ENCODE results near the gene FAF2.

The FAF2 gene

GRCh38 chr5:176473335-176474006 is 25.3 kb downstream of the FAF2 start:
- Histone ChIP-seq H3K27ac (ENCODE audit: low read length) (no peak overlapping the region), H4K20me1 (ENCODE audit: insufficient read depth, low read length) (peaks cover 10% of the 10 kb centered on the region; the same call in 1 of the 2 replicates), H3K9me3 (ENCODE audit: insufficient read depth, low read length, severe bottlenecking) (no peaks in the 10 kb centered on the region), H3K27me3 (ENCODE audit: insufficient read depth, low read length, poor library complexity) (no peaks in the 10 kb centered on the region), H3K4me2 (ENCODE audit: insufficient read depth, low read length) (no peak overlapping the region), H3K36me3 (ENCODE audit: insufficient read depth, low read length) (peaks cover 41% of the 10 kb centered on the region; the same call in 1 of the 2 replicates), H3K4me3 (ENCODE audit: low read depth in 1 of 2, low read length in 2 of 2) (no peak overlapping the region), H3K4me1 (ENCODE audit: insufficient read depth, low read length) (no peaks in the 10 kb centered on the region), H2AFZ (ENCODE audit: low read depth, low read length) (no peak overlapping the region), H3K79me2 (ENCODE audit: insufficient read depth, low read length) (peaks cover 79% of the 10 kb centered on the region), H3K9ac (ENCODE audit: low read depth, low read length) (no peak overlapping the region)
- no peak for TF ChIP-seq EZH2 (IDR thresholded peaks at IDR 0.05; ENCODE audit: borderline replicate concordance, low read depth, low read length, severe bottlenecking)
- TF ChIP-seq CTCF (IDR thresholded peaks at IDR 0.05; ENCODE audit: borderline replicate concordance, extremely low read depth, low read length, poor library complexity, severe bottlenecking) = no peak
- no peak for ATAC-seq (ENCODE audit: insufficient read depth, low read depth)
- DNase-seq = no peak

GRCh38 chr5:176474476-176474875 is 26.3 kb downstream of the FAF2 start:
- H3K4me1 ChIP-seq (ENCODE audit: insufficient read depth, low read length) = no peaks in the 10 kb centered on the region
- H3K4me2 ChIP-seq (ENCODE audit: insufficient read depth, low read length) = no peak overlapping the region
- H3K79me2 ChIP-seq (ENCODE audit: insufficient read depth, low read length) = peaks cover 79% of the 10 kb centered on the region
- H3K4me3 ChIP-seq (ENCODE audit: low read depth in 1 of 2, low read length in 2 of 2) = no peak overlapping the region
- peaks cover 10% of the 10 kb centered on the region; the same call in 1 of the 2 replicates for H4K20me1 ChIP-seq (ENCODE audit: insufficient read depth, low read length)
- DNase-seq = no peak
- no peaks in the 10 kb centered on the region for H3K27me3 ChIP-seq (ENCODE audit: insufficient read depth, low read length, poor library complexity)
- no peak for TF ChIP-seq CTCF (IDR thresholded peaks at IDR 0.05; ENCODE audit: borderline replicate concordance, extremely low read depth, low read length, poor library complexity, severe bottlenecking)
- no peak for TF ChIP-seq EZH2 (IDR thresholded peaks at IDR 0.05; ENCODE audit: borderline replicate concordance, low read depth, low read length, severe bottlenecking)
- H3K36me3 ChIP-seq (ENCODE audit: insufficient read depth, low read length) = peaks cover 45% of the 10 kb centered on the region
- no peak overlapping the region for H3K27ac ChIP-seq (ENCODE audit: low read length)
- no peak for ATAC-seq (ENCODE audit: insufficient read depth, low read depth)
- H3K9me3 ChIP-seq (ENCODE audit: insufficient read depth, low read length, severe bottlenecking) = no peaks in the 10 kb centered on the region
- H2AFZ ChIP-seq (ENCODE audit: low read depth, low read length) = no peak overlapping the region
- H3K9ac ChIP-seq (ENCODE audit: low read depth, low read length) = no peak overlapping the region

- peaks cover 57% of the 10 kb centered on the region for H3K79me2 ChIP-seq (ENCODE audit: insufficient read depth, low read length)
- no peak overlapping the region for H3K4me3 ChIP-seq (ENCODE audit: low read depth in 1 of 2, low read length in 2 of 2)
- TF ChIP-seq EZH2 (IDR thresholded peaks at IDR 0.05; ENCODE audit: borderline replicate concordance, low read depth, low read length, severe bottlenecking) (no peak), CTCF (IDR thresholded peaks at IDR 0.05; ENCODE audit: borderline replicate concordance, extremely low read depth, low read length, poor library complexity, severe bottlenecking) (no peak)
- no peak overlapping the region for H2AFZ ChIP-seq (ENCODE audit: low read depth, low read length)
- ATAC-seq (ENCODE audit: insufficient read depth, low read depth) = no peak
- H3K4me2 ChIP-seq (ENCODE audit: insufficient read depth, low read length) = no peak overlapping the region
- H3K27me3 ChIP-seq (ENCODE audit: insufficient read depth, low read length, poor library complexity) = no peaks in the 10 kb centered on the region
- H4K20me1 ChIP-seq (ENCODE audit: insufficient read depth, low read length) = peaks cover 13% of the 10 kb centered on the region; the same call in 1 of the 2 replicates
- H3K27ac ChIP-seq (ENCODE audit: low read length) = no peak overlapping the region
- H3K9me3 ChIP-seq (ENCODE audit: insufficient read depth, low read length, severe bottlenecking) = no peaks in the 10 kb centered on the region
- no peaks in the 10 kb centered on the region for H3K4me1 ChIP-seq (ENCODE audit: insufficient read depth, low read length)
- H3K9ac ChIP-seq (ENCODE audit: low read depth, low read length) = no peak overlapping the region
- H3K36me3 ChIP-seq (ENCODE audit: insufficient read depth, low read length) = peaks cover 69% of the 10 kb centered on the region
- DNase-seq = no peak
These were observed 33.5 kb downstream of the FAF2 start for GRCh38 chr5:176481711-176482110.
